Smooth muscle cell of the brain vasculature (primary cell): ENCODE results near the gene HYDIN.
"Not testable (repeated sequence)": the region's sequence is repeated elsewhere in the genome, so short reads cannot be mapped to it uniquely, and the experiment has no call there.

ENCODE experiments used
- DNase-seq: peaks from one replicate; pipeline ENCODE4 v3.0.0-alpha.2; 2012; ENCODE audit warnings: low read depth, low spot score

Gene HYDIN

DNA sequence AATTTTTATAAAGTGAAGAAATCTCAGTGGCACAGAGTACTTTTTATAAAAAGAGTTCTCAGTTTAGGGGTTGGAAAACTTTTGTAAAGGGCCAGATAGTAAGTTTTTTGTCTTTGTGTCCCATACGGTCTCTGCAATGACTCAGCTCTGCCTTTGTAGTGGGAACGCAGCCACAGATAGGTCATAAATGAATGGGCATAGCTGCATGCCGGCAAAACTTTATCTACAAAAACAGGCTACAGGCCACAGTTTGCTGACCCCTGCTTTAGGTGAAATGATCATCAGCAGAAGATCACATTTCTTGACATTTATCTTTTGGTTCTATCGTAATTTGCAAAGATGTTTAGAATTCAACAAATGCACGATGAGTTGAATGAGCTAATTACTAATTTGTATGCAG is 365.8 kb downstream of the HYDIN start:
- not testable (repeated sequence) for DNase-seq

DNA sequence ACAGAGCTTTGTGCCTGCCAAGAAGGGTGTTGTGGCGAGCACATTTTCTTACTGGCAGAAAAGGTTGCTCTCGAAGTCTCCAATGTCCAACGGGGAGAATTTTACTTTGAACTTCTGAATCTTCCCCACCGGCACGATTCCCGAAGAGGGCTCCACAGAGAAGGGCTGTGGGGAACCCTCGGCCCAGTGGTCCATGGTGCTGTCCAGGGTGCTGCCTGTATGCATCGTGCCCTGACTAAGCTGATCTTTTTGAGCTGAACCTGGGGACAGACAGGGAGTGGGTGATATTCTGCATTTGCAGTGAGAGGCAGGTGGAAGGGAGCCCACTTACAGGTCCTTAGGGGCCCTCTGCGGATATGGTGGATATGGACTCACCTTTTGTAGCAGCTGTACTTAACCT is 368.5 kb downstream of the HYDIN start:
- not testable (repeated sequence) for DNase-seq

DNA sequence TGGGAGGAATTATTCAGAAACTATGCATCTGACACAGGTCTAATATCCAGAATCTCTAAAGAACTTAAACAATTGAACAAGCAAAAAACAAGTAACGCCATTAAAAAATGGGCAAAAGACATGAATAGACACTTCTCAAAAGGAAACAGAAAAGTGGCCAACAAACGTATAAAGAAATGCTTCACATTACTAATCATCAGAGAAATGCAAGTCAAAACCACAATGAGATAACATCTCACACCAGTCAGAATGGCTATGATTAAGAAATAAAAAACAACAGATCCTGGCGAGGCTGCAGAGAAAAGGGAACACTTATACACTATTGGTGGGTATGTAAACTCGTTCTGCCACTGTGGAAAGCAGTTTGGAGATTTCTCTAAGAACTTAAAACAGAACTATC is 379.2 kb downstream of the HYDIN start:
- not testable (repeated sequence) for DNase-seq

DNA sequence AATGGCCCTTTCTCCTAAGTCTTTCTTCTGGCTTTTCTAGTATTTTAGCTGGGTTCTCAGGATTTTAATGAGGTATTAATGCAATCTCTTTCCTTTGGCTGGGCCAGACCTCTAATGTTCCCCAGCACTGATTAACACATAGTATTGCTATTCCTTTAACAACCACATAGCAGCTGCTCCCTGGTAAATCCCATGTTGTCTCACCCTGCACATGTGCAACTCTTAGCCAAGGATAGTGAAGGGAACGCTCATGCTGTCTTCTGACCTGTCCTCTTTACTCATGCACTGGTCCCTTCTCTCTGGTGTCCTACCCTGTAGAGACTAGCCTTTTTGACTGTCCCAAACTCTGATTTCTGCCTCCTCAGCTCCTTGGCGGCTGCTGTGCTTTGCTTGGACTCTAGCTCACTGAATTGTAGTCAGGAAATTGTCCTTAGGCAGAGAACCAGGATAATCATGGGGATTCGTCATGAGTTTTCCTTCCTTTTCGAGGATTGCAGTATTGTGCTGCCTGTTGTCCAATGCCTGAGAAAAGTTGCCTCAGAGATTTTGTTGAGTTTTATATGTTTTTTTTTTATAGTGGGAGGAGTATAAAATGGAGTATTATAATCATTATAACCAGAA is 406.9 kb downstream of the HYDIN start:
- DNase-seq: not testable (repeated sequence)

DNA sequence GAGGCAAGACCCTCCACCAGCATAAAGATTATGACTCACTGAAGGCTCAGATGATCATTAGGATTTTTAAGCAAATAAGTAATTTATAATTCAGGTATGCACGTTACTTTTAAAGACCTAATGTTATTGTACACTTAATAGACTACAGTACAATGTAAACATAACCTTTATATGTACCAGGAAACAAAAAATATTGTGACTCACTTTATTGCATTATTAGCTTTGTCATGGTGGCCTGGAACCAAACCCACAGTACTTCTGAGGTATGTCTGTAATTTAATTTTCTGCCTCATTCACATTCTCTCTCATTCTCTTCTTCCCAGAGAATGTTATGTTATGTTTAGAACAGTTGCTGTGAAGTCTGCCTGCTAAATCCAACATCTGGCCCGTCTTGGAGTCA is 407.8 kb downstream of the HYDIN start:
- DNase-seq: not testable (repeated sequence)

DNA sequence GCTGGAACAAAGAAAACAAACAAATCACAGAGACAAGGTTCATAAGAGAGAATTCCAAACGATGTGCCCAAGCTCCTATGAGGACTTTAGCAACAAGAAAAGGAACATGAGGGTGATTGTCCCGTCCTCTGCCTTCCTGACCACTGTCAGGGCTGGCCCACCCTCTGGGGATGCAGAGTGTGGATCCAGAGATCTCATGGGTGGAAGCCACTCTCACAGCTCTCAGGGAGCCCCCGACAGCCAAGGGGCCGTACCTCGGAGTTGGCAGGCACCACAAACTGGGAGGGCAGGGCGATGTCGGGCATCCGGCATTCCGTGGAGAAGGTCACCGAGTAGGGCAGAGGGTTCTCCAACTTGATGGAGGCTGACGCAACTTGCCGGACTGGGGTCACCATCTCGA is 412.4 kb downstream of the HYDIN start:
- not testable (repeated sequence) for DNase-seq

DNA sequence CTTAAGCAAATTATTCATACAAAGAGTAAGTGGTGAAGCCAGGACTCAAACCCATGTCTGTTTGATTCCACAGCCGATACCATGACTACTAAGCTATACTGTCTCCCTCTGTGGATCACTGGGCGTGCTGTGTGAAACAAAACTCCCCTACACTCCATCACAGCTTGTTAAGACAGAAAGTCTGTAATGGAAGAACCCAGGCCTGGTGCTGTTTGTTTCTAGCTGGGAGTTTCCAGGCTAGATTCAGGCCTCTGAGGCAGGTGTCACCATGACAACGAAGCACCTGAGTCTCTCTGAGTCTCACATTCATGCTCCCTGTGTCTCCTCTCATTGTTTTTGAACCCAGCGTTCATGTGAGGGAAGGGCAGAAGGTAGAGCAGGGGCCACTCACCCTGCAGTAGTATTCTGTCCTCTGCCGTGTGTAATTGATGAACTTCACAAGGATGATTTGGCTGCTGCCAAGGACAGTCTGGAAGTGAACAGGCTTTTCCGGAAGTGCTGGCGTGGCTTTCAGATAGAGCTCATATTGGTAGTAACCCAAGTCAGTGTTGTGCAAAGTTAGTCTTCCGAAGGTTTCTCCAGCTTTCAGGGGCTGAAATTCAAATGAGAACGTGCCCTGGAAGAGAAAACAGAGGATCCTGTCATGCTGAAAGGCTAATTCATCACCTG is 421.0 kb downstream of the HYDIN start:
- no peak for DNase-seq

DNA sequence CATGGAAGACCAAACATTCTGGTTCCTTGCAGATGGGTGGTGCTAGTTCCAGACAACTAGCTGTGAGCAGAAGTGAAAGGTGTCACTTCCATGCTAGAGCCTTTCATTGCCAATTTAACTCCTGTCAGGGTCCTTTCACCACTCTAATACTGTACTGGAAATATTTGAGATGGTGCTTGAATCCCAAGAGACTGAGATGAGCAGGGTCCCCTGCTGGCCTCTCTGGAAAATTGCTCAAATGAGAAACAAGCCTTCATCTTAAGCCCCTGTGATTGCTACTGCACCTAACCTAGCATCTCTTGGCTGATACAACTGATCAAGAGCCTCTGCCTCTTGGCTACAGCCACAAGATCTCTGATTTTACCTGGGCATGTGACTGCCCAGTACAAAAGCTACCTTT is 422.2 kb downstream of the HYDIN start:
- DNase-seq: no peak

DNA sequence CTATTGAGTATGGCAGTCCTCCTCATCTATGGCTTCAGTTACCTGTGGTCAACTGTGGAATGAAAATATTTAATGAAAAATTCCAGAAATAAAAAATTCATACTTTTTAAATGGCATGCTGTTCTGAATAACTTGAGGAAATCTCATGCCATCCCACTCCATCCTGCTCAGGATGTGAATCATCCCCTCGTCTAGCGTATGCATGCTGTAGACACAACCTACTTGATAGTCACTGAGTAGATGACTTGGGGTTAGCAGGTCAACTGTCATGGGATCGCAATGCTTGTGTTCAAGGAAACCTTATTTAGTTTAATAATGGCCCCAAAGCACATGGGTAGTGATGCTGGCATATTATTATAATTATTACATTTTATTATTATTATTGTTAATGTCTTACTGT is 424.7 kb downstream of the HYDIN start:
- no peak for DNase-seq

DNA sequence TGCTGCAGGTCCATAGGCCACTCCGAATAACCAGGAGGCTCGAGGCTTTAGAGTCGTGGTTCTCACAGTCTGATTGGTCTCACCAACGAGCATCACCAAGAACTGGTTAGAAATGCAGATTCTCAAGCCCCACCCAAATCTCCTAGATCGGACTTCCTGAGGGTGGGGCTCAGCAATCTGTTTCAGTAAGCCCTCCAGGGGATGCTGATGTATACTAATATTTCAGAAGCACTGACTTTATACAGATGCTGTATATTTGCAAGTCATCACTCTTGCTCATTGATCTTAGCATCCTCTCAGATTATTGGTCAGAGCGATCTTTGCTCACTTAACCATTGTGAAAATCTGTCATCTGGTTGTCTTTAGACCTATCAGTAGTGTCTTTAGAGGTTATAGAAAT is 425.1 kb downstream of the HYDIN start:
- DNase-seq: no peak

DNA sequence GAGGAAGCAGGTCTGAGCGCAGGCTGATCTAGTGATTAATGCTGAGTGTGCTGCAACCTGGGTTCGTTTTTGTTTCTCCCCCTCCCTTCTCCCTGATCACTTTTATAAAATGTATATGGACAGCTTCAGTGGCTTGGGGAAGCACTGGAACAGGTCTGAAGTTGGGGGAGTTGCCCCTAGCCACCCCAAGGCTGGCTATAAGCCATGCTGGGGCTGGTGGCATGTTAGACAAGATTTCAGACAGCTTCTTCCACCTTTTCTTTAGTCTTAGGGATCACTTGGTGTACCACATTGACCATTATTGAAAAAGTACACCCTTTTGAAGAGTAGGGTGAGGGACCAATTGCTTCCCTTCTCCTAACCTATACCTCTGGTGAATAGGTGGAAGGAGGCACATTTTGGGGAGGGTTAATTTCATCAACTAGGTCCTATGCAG is 425.8 kb downstream of the HYDIN start:
- DNase-seq: no peak

DNA sequence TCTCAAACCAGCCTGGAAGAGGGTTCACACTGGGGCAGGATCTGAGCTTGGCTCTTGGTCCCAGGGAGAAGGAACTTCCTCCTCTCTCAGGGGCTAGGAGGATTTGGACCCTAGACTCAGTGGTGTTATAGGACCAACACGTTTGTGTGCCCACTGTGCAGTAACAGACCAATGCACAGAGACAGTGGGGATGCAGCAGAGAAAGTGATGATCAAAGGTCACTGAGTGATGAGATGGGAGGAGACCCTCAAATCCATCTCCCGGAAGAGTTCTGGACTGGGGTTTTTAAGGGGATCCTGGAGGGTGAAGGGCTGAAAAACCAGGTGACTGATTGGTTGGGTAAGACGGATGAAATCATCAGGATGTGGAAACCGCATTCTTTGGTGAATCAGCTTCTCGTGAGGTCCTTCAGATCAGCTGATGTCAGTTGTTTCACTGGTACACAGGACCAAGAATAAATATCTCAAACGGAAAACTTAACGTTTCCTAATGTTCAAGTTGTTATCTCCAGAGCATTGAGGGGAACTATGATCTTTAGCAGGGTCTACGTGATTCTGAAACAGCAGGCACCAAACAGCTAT is 426.3 kb downstream of the HYDIN start:
- no peak for DNase-seq

DNA sequence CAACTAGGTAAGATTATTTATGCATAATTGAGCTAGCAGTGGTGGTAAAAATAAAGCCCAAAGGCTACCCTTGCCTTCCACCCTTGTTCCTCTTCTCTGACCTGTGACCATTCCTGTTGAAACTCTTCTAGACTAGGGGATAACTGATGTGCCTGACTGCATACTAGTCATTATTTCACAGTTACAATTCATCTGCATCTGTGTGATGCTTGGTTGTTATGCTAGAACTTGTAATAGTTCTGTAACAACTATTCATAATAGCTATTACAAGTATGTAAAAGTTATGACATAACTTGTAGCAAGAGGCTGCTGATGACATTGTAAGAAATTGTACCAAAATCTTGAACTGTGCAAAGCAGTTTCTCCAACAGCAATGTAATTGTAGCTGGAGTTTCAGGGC is 427.2 kb downstream of the HYDIN start:
- no peak for DNase-seq

DNA sequence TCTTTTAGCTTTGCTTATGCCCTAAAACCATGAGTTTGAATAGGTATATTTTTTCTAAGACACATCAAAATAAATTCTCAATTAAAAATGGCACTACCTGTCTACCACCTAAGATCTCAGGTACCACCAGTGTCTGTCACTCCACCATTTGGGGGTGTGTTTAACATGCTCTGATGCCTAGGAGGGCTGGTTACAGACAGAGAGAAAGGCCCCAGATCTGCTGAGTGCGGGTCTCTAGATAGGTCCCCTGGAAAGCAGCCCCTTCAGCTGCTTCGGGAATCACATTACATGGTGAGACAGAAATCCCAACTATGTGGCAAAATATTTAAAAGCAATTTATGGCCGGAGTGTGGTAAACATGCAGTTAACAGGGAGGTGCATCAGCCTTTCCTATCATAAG is 428.9 kb downstream of the HYDIN start:
- no peak for DNase-seq

DNA sequence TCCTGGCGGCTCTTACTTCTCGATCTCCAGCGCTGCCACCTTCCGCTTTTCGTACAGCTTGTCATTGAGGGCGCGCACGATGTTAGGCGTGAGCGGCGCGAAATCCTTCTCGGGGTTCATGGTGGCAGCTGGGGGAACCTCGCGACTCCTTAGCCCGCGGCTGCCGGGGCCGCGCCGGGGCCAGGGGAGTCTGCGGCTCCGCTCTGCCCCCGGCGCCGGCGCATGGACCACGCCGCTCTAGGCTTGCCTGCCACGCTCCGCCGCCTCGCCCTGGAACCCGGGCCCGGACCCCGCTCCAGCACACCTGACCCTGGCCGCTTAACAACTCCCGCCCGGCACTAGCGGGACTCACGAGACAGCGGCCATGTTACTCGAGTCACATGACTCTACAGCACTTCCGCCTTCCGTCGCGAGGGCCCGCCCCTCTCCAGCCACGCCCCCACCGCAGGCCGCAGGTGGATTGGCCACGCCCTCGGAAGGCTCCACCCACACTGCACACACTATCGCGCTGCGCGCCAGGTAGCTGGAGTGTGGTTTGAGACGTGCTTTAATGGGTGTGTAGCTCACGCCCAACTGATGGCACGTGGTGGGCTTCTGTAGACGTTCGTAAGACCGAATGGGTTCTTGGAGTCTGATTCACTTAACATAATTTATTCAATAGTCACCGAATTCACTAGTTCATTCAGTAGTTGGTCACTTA is 429.6 kb downstream of the HYDIN start, which contains the start of gene VAC14:
Gene VAC14 (minus strand): TSS at position 378 of the 700 bp plus-strand sequence. CDS start 258 bp downstream, at position 120.
- DNase-seq: peak; percentile 45

DNA sequence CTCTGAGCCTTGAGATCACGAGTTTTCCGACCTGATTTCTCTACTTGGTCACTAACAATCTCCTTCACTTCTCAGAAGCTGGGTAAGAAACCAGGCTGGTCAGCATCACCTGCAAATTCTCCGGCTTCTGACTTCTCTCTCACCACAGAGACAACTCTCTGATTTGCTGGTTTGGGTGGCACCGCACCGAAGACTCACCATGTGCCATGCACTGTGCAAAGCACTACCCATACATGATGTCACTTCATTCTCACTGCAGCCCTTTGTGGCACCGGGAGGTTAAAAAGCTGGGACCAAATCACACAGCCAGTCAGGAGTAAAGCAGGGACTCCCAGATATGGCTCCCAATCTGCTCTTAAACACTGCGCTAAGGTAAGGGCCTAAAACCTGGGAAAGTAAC is 430.2 kb downstream of the HYDIN start:
- DNase-seq: no peak

DNA sequence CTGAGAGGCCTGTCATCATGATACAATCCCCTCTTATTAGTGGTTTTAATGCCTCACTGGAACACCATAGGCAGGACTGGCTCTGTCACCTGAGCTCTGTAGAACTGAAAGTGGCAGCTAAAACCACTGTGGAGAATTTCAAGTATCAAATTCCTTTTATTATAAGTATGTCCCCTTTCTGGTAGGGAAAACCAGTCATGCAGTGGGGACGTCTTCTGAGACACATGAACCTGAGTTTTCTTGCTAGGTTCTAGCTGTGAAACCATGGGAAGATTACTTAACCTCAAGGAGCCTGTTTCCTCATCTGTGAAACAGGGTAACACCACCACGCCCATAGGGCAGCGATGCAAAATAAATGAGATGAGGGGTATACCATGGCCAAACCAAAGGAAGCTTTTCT is 434.2 kb downstream of the HYDIN start:
- no peak for DNase-seq

DNA sequence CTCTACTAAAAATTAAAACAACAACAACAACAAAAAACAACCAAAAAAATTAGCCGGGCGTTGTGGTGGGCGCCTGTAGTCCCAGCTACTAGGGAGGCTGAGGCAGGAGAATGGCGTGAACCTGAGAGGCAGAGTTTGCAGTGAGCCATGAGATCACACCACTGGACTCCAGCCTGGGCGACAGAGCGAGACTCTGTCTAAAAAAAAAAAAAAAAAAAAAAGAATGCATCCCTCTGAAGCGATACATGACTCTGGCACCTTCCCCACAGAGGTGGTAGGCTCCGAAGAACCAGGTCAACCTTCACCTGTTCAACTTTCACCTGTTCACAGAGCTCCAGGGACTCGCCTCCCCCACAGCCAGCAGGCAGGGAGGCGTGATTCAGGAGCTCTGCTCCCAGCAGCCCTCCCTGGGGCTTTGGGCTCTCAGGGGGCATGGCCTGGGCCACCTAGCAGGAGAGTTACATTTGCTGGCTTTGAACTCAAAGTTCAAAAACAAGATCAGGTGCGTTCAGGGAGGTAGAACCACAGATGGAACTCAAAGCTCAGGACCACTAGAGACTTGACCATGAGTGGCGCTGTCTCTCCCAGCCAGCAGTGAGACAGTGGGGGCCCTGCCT is 435.1 kb downstream of the HYDIN start:
- DNase-seq: no peak

DNA sequence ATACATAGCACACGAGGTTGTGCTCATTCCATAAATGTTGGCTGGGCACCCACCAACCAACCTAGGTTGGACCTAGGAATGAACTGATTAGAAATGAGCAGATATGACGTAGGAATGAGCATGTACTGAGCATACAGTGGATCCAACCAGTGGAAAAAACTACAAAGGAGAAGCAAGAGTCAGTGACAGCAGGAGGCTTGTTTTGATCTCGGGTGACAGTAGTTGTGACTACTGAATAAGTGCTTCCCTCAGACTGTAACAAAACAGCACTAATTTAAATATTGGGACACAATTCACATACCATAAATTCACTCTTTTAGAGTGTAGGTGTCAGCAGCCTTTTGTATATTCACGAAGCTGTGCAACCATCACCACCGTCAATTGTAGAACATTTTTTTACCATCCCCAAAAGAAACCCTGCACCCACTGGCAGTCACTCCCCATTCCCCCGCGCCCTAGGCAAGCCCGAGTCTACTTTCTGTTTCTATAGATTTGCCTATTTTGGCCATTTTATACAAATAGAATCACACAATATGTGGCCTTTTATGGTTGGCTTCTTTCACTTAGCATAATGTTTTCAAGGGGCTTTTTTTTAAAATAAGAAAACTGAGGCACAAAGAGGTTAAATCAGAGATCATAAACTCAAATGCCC is 436.5 kb downstream of the HYDIN start:
- no peak for DNase-seq

DNA sequence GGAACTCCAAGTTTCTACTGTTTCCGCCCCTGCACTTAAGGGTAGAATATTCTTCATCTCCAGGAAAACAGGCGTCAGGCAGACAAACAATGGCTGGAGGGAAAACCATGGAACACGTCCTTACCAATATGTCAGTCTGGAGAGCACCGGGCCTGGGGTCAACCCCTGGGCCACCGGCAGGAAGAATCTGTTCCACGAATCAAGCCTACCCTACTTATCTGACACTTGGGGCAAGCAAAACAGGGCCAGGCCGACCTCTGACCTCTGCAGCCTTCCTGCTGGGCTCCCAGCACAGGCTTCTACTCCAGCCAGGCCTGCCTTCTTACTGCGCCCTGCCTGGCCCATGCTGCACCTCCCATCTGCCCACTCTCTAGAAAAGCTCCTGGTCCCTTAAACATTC is 439.7 kb downstream of the HYDIN start:
- DNase-seq: no peak

DNA sequence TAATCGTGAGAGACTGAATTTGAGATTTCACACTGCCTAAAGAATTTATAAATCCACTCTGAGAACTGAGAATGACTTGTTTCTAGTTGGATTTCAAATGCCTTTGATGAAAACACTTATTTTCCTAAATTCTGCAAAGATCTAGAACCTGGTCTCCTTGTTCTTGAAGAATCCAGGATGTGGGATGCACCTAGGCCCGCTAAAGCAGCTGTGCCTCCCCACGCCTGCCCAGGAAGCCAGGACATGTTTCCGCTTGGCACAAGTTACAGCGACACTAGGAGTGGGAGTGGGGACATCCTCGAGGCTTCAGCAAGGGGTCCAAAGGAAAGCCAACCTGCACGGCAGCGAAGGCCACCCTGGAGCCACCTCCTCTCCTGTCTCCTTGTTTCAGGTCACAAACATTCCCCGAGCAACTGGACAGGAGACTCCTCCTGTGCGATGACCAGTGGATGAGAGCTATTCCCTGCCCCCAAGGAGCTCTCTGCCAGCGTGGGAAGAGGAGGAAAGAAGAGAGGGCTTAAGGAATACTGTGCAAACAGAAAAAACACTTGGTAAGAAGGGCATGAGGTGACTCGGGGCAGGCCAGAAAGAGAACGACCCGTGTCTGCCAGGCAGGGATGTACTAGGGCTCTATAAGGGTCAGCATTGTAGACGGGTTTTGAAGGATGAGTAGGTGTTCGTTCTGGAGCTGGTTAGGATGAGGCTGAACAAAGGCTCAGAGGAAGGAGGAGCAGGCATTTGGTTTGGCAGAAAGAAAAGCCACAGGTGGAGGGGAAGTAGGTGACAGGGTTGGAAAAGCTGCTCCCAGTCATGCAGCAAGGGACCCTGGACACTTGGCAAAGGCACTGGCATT is 440.7 kb downstream of the HYDIN start:
- DNase-seq: no peak
